Kasumi-1 (cell line): ENCODE data around the gene ABCD4.
A peak's percentile ranks its signal among the peaks of the same experiment; 100 is the strongest.

Source experiments
- DNase-seq, 2 experiments: peaks; one replicate each; lab custom pipeline; 2025; lab: John Stamatoyannopoulos, UW

Gene ABCD4

GRCh38 chr14:74259513-74259912 is 43.2 kb downstream of the ABCD4 start:
- no peak for DNase-seq

GRCh38 chr14:74258764-74259035 is 44.0 kb downstream of the ABCD4 start:
- no peak for DNase-seq

- no peak for DNase-seq
Measured at GRCh38 chr14:74257941-74258763, 44.6 kb downstream of the ABCD4 start.

GRCh38 chr14:74257078-74257940 is 45.4 kb downstream of the ABCD4 start:
- peak in 1 of 2 experiments; percentile 34 for DNase-seq

- DNase-seq = no peak
Measured at GRCh38 chr14:74255281-74255680, 47.5 kb downstream of the ABCD4 start.

GRCh38 chr14:74249433-74250375 is 53.0 kb downstream of the ABCD4 start:
- DNase-seq = no peak

- DNase-seq = no peak
Measured at GRCh38 chr14:74248017-74248416, 54.7 kb downstream of the ABCD4 start.

- DNase-seq = no peak
Measured at GRCh38 chr14:74246542-74246941, 56.2 kb downstream of the ABCD4 start.

GRCh38 chr14:74245292-74245691 is 57.4 kb downstream of the ABCD4 start:
- no peak for DNase-seq

GRCh38 chr14:74244115-74244514 is 58.6 kb downstream of the ABCD4 start:
- no peak for DNase-seq

GRCh38 chr14:74243051-74243450 is 59.7 kb downstream of the ABCD4 start:
- DNase-seq = no peak

- DNase-seq = no peak
Measured at GRCh38 chr14:74242780-74243042, 60.0 kb downstream of the ABCD4 start.

- no peak for DNase-seq
Measured at GRCh38 chr14:74242021-74242779, 60.5 kb downstream of the ABCD4 start.

GRCh38 chr14:74241652-74242017 is 61.1 kb downstream of the ABCD4 start:
- no peak for DNase-seq

GRCh38 chr14:74240794-74241651 is 61.7 kb downstream of the ABCD4 start:
- no peak for DNase-seq

- no peak for DNase-seq
Measured at GRCh38 chr14:74239848-74240793, 62.6 kb downstream of the ABCD4 start.

GRCh38 chr14:74238974-74239847 is 63.5 kb downstream of the ABCD4 start, which contains the start of gene VSX2:
TSS of gene VSX2 (plus strand) at chr14:74239449. CDS start at chr14:74239562, 113 bp downstream.
- no peak for DNase-seq

- no peak for DNase-seq
Measured at GRCh38 chr14:74237441-74237840, 65.3 kb downstream of the ABCD4 start.
